GM19025 (cell line): ENCODE data around the gene DCTN3.

Experiments
- ATAC-seq: cut with Tn5 transposase; IDR thresholded peaks from one replicate; pipeline ENCODE4 v1.9.1; 2021; ENCODE audit warnings: mild to moderate bottlenecking, low read depth, moderate library complexity; ENCODE audit not compliant: unreplicated experiment

Gene DCTN3

DNA sequence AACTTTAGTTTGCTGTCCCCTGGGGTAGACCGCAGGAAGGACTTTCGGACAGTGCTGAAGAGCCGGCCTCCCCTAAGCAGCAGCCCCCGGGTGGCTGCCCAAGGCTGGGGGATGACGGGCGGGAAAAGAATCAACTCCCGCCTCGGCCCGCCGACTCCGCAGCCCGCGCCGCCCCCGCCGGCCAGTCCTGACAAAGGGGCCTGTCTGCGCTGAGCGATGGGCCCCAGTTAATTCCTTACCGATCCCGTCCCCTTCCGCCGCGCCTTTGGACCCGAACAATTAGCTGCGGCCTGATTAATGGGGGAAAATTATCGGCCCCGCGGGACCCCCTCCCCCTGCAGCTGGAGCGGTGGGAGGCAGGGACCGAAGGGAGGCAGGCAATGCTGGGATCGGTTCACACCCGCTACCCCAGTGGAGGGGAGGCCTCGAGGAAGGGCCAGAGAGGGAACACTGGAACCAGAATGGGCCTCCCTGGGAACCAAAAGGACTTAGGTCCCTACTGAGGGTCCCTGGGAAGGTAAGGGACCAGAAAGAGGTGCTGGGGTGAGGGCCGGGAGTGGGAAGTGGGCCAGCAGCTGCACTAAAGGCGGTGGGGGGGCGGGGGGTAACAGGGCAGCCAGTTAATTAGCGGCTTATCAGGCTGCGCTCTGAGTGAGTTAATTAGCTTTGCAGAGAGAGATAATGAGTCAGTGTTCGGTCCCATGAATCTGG lies 4.3 kb upstream of the DCTN3 start:
- no peak for ATAC-seq

- ATAC-seq = no peak
Measured at GRCh38 chr9:34623374-34624235, 3.3 kb upstream of the DCTN3 start.

DNA sequence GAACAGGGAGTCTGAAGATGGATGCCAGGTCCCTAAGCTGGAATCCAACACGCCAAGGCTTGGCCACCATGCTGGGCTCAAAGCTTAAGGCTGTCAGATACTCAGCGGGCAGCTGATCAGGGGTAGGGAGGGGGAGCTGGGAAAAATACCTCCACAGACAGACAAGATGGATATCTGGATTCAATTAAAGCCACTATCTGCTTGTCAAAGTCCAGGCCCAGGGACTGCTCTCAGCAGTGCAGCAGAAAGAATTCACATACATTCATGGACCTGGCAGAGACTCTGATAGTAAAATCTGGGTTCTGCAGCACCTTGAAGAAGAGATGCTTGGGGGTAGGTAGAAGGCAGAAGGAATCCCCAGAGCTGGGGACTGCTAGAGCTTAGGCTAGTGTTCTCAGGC lies 5.2 kb downstream of the DCTN3 start:
- ATAC-seq = no peak

- ATAC-seq = no peak
Measured at GRCh38 chr9:34612788-34613390, 7.4 kb downstream of the DCTN3 start.

DNA sequence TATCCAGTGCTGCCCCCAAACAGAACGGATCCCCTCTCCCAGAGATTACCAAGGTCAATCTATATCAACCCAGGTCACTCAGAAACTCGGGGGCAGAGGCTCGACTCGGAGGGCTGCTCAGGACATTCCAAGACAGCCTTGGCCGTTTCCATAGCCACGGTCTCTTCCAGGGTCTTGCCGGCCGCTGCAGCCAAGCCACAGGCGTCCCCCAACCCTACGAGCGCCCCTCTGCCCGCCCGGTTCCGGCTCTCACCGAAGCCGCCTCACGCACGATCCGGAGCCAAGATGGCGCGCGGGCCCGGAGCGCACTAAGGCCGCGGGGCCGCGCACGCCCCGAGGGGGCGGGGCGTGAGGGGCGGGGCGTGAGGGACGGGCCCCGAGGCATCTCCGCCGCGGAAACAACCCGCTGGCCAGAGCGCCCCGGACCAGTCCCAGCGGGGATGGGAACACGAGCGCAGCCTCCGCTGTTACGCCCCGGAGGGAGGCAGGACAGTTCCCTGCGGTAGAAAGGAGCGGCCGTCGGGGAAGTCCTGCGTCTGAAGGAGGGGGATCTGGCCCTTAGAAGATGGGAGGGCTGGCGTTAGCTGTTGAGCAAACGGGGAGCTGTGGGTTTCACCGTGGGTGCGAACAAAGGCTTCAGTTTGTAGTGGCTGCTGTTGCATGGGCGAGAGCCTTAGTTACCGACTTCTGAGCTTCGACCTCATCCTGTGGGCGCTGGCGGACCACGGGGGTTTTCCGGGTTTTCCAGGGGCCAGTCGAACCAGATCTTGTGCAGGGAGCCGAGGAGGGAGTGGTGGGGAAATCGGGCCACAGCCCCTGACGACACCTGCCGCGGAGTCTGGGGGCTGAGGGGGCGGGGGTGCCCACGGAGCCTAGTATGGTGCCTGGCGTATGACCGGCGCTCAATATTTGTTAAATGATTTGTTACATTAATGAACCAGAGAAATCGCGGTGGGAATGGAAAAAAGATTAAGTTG lies 8.2 kb downstream of the DCTN3 start, which contains the start of gene RPP25L:
Gene RPP25L (minus strand): TSS at position 287 of the 977 bp plus-strand sequence. CDS start 801 bp downstream, outside the sequence.
- peak; percentile 92 for ATAC-seq

GRCh38 chr9:34611251-34611810 lies 9.0 kb downstream of the DCTN3 start:
- ATAC-seq = no peak

GRCh38 chr9:34610434-34611206 lies 9.7 kb downstream of the DCTN3 start:
- no peak for ATAC-seq

DNA sequence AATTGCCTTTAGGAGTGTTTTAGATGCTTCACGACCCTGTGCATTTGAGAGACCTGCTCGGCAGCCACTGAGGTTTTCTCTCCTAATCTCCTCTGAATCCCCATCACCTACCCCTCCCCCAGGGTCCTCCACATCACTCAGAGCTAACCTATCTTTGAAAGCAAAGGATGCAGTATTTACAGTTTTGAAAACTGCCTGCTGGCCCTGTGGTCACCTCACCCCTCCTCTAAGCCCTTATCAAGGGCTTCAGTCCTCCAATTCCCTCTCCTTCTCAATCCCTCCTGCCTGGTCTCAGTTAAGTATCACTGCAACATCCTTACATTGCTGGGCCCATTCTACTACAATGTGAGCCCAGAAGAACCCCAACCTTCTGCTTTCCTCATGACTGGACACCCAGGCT lies 13.0 kb downstream of the DCTN3 start:
- ATAC-seq = no peak

DNA sequence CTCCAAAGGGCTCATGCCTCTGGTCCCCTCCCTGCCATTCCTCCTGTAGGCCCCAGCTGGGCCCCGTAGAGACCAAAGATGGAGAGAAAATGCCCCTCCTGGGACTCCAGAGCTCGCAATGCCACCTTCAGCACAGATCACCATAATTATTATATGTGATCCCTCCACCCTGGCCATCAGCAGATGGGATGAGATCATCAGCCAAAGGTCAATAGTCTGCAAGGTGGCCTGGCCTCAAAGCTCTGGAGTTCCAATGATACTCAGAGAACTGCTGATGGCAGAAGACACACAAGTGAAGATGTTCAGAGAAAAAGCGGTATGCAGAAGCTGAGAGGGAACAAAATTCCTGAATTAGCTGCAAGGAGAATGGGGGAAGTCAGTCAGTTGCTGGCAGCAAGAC lies 13.4 kb downstream of the DCTN3 start:
- ATAC-seq = no peak

- no peak for ATAC-seq
Measured at GRCh38 chr9:34606190-34606589, 14.1 kb downstream of the DCTN3 start.

DNA sequence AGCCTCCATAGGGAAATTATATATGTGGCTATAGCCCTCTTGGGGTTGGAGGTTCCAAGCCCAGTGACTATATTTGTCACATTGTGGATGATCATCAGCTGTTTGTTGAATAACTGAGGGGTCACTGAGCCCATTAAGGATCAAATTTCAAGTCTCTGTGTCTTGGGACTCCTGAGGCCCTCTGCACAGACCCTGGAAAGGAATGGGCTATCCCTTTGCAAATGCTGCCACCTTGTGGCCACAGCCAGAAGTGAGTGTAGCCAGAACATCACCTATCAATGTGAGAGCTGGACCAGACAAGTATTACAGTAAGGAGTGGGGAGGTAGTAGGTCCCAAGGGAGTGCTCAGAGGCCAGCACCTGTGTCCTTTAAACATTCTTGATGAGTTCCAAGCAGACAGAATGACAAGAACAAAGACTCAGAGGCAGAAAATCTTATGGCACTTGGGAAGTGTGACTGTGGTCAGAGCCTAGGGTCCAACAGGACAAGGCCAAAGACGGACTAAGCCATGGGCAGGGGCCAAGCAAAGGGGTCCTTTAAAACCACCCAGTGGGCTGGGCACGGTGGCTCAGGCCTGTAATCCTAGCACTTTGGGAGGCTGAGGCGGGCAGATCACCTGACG lies 16.6 kb downstream of the DCTN3 start:
- ATAC-seq = peak; percentile 61

DNA sequence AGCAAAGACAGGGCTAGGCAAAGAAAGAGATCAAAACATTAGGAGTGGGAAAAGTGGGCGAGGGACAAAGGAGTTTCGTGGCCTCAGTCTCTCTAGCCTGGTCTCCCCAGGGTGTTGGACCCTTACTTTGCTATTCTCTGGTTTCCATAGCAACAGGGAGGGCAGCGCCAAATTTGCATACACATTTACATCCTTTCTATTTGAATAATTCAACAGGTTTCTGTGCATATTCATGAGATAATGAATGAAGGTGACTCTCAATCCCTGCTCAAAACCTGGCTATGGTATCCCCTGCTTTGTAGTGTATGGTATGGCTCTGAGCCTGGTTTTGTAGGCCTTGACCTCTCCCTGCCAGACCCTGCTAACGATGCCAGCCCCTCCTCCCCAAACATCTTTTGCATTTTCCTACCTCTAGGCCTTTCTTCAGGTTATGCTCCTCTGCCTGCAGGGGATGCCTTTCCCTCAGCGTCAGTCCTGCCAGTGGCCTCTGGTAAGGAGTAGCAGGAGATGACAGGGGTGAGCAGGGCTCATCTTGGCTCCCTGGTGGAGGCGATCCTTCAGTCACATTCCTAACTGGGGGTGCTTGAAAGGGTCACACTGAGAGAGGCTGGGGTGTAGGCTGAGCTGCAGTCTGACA lies 18.2 kb downstream of the DCTN3 start:
- no peak for ATAC-seq

- ATAC-seq = no peak
Measured at GRCh38 chr9:34600908-34601307, 19.4 kb downstream of the DCTN3 start.

GRCh38 chr9:34599546-34599945 lies 20.7 kb downstream of the DCTN3 start:
- ATAC-seq = no peak

- no peak for ATAC-seq
Measured at GRCh38 chr9:34594177-34594576, 26.1 kb downstream of the DCTN3 start.

DNA sequence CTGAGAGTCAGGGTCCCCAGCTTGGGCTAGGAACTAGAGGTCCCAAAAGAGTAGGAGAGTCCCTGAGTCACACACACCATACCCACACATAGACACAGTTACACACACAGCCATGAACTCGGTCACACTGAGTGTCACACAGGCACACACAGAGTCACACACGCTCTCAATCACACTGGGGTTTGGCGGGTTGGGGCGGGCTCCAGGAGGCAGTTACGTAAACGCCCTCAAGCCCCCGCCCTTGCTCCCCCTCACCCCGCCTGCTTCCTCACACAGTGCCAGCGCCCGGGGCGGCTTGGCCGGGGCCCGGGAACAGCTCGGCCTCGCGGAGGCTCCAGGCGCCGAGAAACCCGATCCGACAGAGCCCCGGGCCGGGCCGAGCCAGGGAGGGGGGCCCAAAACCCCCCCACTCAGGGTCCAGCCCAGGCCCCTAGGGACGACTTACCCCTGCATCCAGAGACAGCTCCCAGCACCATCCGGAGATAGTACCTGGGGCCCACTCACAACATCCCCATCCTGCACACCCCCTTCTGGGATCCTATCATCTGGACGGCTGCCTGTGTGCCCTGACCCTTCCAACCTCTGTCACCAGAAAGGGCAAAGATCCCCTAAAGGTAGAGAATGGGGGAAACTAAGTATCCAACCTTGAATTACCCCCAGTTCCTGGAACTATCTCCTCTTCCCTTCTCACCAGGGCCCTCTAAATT lies 27.2 kb downstream of the DCTN3 start:
- no peak for ATAC-seq
